Thyroid gland (tissue), 4 donors: ENCODE results near the gene CD27.

Experiments used
- POLR2A ChIP-seq, 2 donors: fragments of 450-650 bp; IDR thresholded peaks; one replicate each; pipeline ENCODE4 v1.6.1; 2017; ENCODE audit warnings: antibody characterized with exemption in 2 of 2, mild to moderate bottlenecking in 2 of 2, moderate library complexity in 1 of 2
- TF ChIP-seq, protein P1 (sequence below), 6 experiments: fragments of 200-600 bp in 3 of 6; fragments of 450-650 bp in 3 of 6; sonication (generic) in 3 of 6; IDR thresholded peaks; one replicate each; pipeline ENCODE4 v1.5.1; 2016 to 2019; ENCODE audit warnings: antibody characterized with exemption in 6 of 6, mild to moderate bottlenecking in 2 of 6, inconsistent platforms in 1 of 6, moderate library complexity in 1 of 6

DNA sequence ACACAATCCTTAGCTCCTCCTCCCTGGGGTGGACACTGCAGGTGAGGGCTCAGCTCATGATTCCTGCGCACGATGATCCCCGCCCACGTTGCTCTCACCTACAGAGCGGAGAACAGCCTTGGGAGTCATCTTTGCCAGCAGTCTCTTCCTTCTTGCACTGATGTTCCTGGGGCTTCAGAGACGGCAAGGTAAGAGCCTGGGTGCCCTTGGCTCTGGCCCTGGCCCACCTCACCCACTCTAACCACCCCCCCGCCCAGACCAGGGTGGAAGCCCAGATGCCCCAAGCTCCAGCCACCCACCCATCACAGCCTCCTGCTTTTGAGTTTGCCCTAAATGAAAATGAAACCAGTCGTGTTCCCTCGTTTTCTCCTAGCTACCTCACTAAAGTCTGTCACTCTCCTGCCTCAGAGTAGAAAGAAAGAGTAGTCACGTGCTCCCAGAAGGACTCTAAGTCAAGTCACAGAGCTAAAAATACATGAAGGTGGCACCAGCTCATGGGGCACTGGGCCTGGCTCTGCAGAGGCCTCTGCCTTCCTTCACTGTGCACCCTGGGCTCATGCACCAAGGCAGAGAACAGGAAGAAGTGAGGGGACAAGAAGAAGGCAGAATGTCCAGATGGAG is 16.1 kb downstream of the CD27 start:
- TF ChIP-seq POLR2A (IDR thresholded peaks at IDR 0.05) = no peak
- TF ChIP-seq, protein P1, sequence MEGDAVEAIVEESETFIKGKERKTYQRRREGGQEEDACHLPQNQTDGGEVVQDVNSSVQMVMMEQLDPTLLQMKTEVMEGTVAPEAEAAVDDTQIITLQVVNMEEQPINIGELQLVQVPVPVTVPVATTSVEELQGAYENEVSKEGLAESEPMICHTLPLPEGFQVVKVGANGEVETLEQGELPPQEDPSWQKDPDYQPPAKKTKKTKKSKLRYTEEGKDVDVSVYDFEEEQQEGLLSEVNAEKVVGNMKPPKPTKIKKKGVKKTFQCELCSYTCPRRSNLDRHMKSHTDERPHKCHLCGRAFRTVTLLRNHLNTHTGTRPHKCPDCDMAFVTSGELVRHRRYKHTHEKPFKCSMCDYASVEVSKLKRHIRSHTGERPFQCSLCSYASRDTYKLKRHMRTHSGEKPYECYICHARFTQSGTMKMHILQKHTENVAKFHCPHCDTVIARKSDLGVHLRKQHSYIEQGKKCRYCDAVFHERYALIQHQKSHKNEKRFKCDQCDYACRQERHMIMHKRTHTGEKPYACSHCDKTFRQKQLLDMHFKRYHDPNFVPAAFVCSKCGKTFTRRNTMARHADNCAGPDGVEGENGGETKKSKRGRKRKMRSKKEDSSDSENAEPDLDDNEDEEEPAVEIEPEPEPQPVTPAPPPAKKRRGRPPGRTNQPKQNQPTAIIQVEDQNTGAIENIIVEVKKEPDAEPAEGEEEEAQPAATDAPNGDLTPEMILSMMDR (IDR thresholded peaks at IDR 0.05) = no peak
